NCI-H128 (cell line): ENCODE data around the gene R3HDML.
"Not testable (repeated sequence)": the region's sequence is repeated elsewhere in the genome, so short reads cannot be mapped to it uniquely, and the experiment has no call there.

Experiments
- DNase-seq: peaks from one replicate; lab custom pipeline; 2025; ENCODE audit not compliant: unreplicated experiment; lab: John Stamatoyannopoulos, UW

R3HDML gene

DNA sequence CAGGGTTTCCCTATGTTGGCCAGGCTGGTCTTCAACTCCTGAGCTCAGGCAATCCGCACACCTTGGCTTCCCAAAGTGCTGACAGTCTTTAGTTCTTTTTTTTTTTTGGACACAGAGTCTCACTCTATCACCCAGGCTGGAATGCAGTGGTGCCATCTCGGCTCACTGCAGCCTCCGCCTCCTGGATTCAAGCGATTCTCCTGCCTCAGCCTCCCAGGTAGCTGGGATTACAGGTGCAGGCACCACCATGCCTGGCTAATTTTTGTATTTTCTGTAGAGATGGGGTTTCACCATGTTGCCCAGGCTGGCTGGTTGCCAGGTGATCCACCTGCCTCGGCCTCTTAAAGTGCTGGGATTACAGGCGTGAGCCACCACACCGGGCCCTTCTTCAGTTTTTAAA lies 9.1 kb upstream of the R3HDML start:
- DNase-seq, result not testable (repeated sequence)

- DNase-seq, result no peak
Measured at GRCh38 chr20:44328428-44328827, 8.4 kb upstream of the R3HDML start.

GRCh38 chr20:44331201-44331600 lies 5.6 kb upstream of the R3HDML start:
- no peak for DNase-seq

DNA sequence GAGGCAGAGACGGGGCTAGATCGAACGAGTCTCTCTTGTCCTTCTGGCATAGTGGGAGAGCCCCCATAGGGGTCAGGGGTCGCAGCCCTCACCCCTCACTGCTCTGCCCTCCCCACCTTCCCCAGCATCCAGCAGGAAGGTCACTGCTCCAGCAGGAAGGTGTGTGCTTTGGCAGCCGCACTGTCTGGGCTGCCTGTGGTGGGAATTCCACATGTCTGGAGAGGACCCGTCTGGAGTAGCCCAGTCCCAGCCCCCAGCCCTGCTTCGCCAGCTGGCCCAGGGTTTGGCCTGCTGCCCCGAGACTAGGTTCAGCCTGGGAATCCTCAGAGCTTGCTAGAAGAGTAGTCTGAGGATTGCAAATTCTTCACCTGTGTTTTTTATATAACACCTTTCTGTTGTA lies 2.5 kb upstream of the R3HDML start:
- DNase-seq, result no peak

GRCh38 chr20:44334709-44335108 lies 2.1 kb upstream of the R3HDML start:
- no peak for DNase-seq

GRCh38 chr20:44335675-44336074 lies 1.2 kb upstream of the R3HDML start:
- no peak for DNase-seq

DNA sequence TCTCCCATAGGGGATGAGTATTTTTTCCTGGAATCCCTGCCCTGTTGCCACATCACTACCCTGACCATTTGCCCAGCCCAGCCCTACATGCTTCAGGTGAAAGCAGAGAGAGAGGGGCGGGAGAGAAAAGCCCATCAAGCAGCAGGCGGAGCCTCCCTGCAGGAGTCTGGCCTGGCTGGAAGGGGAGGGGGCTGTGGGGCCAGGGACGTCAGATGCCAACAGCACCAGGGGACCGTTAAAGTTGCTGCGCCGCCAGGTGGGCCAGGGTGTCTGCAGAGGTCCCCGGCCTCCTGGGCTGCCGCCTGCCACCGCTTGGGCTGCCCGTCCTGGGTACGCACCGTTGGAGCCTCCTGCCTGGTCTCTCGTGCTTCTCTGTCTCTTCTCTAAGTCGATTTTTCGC lies 757 bp upstream of the R3HDML start:
- DNase-seq, result no peak

- no peak for DNase-seq
Measured at GRCh38 chr20:44342248-44342647, 5.4 kb downstream of the R3HDML start.

GRCh38 chr20:44343162-44343675 lies 6.4 kb downstream of the R3HDML start:
- no peak for DNase-seq

- DNase-seq, result no peak
Measured at GRCh38 chr20:44344723-44345122, 7.9 kb downstream of the R3HDML start.

DNA sequence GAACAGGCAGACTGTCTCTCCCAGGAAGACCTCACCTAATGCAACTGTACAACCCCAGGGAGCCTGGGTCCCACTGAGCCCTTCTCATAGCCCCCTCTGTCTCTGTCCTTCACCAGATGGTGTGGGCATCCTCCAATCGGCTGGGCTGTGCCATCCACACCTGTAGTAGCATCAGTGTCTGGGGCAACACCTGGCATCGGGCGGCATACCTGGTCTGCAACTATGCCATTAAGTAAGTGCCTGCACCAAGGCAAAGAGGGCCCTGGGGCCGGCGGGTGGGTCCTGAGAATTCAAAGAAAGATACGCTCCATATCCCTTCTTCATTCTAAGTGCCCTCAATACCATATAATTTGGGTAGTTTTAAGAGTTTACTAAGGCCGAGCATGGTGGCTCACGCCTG lies 8.3 kb downstream of the R3HDML start:
- no peak for DNase-seq

DNA sequence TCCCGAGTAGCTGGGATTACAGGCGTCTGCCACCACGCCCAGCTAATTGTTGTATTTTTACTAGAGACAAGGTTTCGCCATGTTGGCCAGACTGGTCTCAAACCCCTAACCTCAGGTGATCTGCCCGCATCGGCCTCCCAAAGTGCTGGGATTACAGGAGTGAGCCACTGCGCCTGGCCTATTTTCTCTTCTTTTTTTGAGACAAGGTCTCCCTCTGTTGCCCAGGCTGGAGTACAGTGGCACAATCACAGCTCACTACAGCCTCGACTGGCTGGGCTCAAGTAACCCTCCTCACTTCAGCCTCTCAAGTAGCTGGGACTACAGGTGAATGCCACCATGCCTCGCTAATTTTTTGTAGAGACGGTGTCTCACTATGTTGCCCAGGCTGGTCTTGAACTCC lies 9.1 kb downstream of the R3HDML start:
- not testable (repeated sequence) for DNase-seq

- DNase-seq, result no peak
Measured at GRCh38 chr20:44348168-44348659, 11.4 kb downstream of the R3HDML start.

DNA sequence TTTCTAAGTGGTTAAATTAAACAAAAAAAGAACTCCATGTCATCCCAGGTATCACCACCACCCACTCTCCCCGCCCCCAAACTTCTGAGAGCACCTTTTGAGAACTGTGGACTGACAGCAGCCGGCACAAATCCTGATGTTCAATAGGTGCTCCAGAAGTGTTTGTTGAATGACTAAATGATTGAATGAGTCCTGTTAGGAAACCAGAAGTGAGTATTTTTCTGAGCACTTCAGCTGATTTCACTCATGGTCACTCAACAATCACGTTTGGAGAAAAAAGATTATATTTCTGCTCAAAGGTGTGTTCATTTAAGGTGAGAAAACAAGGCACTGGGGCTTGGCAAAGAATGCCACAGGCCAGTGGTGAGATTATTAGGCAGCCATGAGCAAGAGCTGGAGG lies 12.5 kb downstream of the R3HDML start:
- no peak for DNase-seq

GRCh38 chr20:44350567-44350966 lies 13.7 kb downstream of the R3HDML start:
- DNase-seq, result no peak

GRCh38 chr20:44354979-44355497 lies 18.2 kb downstream of the R3HDML start:
- no peak for DNase-seq

- DNase-seq, result no peak
Measured at GRCh38 chr20:44355498-44356352, 18.9 kb downstream of the R3HDML start, which contains the start of gene HNF4A. Gene HNF4A, plus strand, starts transcription at chr20:44355699. Its CDS starts 106 bp downstream, at chr20:44355805.

GRCh38 chr20:44356353-44356723 lies 19.5 kb downstream of the R3HDML start:
- DNase-seq, result no peak

DNA sequence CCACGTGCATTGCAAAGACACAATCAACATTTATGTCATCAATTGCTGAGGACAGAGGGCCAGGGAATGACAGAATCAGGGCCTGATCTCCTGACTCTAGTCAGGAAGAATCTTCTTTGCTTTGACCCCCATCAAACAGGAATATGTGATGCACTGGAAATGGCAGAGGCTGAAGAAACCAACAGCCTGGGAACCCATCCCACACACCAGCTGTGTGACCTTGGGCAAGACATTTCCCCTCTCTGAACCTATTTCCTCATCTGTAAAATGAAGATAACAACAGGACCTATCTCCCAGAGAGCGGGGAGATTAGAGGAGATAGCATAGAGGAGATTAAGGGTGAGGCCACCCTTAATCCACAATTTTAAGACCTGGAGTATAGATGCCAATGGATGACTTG lies 20.2 kb downstream of the R3HDML start:
- DNase-seq, result no peak

DNA sequence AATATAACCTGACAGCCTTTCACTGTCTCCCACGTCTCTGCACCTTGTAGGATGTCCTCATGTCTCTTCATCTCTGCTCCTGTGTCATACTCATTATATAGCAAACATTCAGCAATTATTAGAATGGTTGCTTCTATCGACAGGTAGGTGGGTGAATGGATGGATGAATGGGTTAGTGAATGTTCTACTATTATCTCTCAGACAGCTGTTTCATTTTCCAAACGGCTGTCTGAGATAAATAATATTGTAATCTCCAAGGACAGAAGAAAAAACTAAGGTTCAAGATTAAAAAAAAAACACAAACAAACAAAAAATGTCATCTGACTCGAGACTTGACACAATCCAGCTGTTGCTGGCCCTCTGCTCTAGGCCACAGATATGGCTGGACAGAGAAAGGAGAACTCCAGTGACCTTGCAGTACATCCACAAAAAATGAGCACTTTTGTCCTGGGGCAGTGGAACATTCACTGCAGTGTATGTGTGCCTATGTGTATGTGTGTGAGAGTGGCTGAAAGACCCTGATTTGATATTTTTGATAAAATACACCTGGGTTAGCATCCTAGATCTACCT lies 20.8 kb downstream of the R3HDML start:
- no peak for DNase-seq

GRCh38 chr20:44358776-44359175 lies 21.9 kb downstream of the R3HDML start:
- DNase-seq, result no peak

GRCh38 chr20:44360221-44360620 lies 23.4 kb downstream of the R3HDML start:
- no peak for DNase-seq
